ENCODE measurements around the gene SH3BP5L. TPM values are rescaled to one million over a fixed set of nuclear protein-coding genes. Genes with fewer than 3 reads are reported as not detected.
"Not testable (repeated sequence)": the region's sequence is repeated elsewhere in the genome, so short reads cannot be mapped to it uniquely, and the experiment has no call there.

Gene SH3BP5L
- total RNA-seq, 1 experiment from 2014 or later = 15.8 TPM

GRCh38 chr1:248793592-248793991, 32.1 kb downstream of the SH3BP5L start:
- Histone ChIP-seq H3K4me3 (no peak overlapping the region), H3K36me3 (no peaks in the 10 kb centered on the region), H3K27me3 (no peaks in the 10 kb centered on the region), H3K27ac (no peak overlapping the region), H3K9me3 (replicated peaks) (no peaks in the 10 kb centered on the region), H3K4me1 (no peaks in the 10 kb centered on the region)
- DNase-seq = no peak

- DNase-seq = no peak
- H3K4me1 ChIP-seq = no peaks in the 10 kb centered on the region
- no peaks in the 10 kb centered on the region for H3K27me3 ChIP-seq
- H3K27ac ChIP-seq = no peak overlapping the region
- H3K9me3 ChIP-seq (replicated peaks) = no peaks in the 10 kb centered on the region
- H3K36me3 ChIP-seq = no peaks in the 10 kb centered on the region
- no peak overlapping the region for H3K4me3 ChIP-seq
Observed at GRCh38 chr1:248792342-248792741, 33.4 kb downstream of the SH3BP5L start.

- DNase-seq = no peak
- H3K4me3 ChIP-seq = no peak overlapping the region
- no peaks in the 10 kb centered on the region for H3K27me3 ChIP-seq
- H3K36me3 ChIP-seq = no peaks in the 10 kb centered on the region
- no peaks in the 10 kb centered on the region for H3K9me3 ChIP-seq (replicated peaks)
- H3K4me1 ChIP-seq = no peaks in the 10 kb centered on the region
- H3K27ac ChIP-seq = no peak overlapping the region
Observed at GRCh38 chr1:248791010-248791409, 34.7 kb downstream of the SH3BP5L start.

GRCh38 chr1:248790456-248790855, 35.3 kb downstream of the SH3BP5L start:
- Histone ChIP-seq H3K4me3 (no peak overlapping the region), H3K27me3 (no peaks in the 10 kb centered on the region), H3K27ac (no peak overlapping the region), H3K36me3 (no peaks in the 10 kb centered on the region), H3K9me3 (replicated peaks) (no peaks in the 10 kb centered on the region), H3K4me1 (no peaks in the 10 kb centered on the region)
- DNase-seq = no peak

GRCh38 chr1:248789337-248789736, 36.4 kb downstream of the SH3BP5L start:
- H3K27me3 ChIP-seq; H3K4me1 ChIP-seq; H3K9me3 ChIP-seq (replicated peaks); H3K27ac ChIP-seq; DNase-seq; H3K4me3 ChIP-seq; H3K36me3 ChIP-seq: not testable (repeated sequence)

GRCh38 chr1:248788327-248788726, 37.4 kb downstream of the SH3BP5L start:
- Histone ChIP-seq H3K27ac (no peak overlapping the region), H3K36me3 (no peaks in the 10 kb centered on the region), H3K4me3 (no peak overlapping the region), H3K27me3 (no peaks in the 10 kb centered on the region), H3K9me3 (replicated peaks) (no peaks in the 10 kb centered on the region), H3K4me1 (no peaks in the 10 kb centered on the region)
- no peak for DNase-seq

- no peak overlapping the region for H3K4me3 ChIP-seq
- no peak for DNase-seq
- H3K4me1 ChIP-seq = no peaks in the 10 kb centered on the region
- no peaks in the 10 kb centered on the region for H3K9me3 ChIP-seq (replicated peaks)
- H3K36me3 ChIP-seq = no peaks in the 10 kb centered on the region
- no peaks in the 10 kb centered on the region for H3K27me3 ChIP-seq
- no peak overlapping the region for H3K27ac ChIP-seq
Observed at GRCh38 chr1:248787430-248787829, 38.3 kb downstream of the SH3BP5L start.

GRCh38 chr1:248786156-248786555, 39.6 kb downstream of the SH3BP5L start:
- DNase-seq = peak; percentile 16 to 21
- Histone ChIP-seq H3K9me3 (replicated peaks) (no peaks in the 10 kb centered on the region), H3K36me3 (no peaks in the 10 kb centered on the region), H3K4me3 (no peak overlapping the region), H3K27ac (no peak overlapping the region), H3K27me3 (no peaks in the 10 kb centered on the region), H3K4me1 (no peaks in the 10 kb centered on the region)

- no peak for DNase-seq
- Histone ChIP-seq H3K27me3 (no peaks in the 10 kb centered on the region), H3K27ac (no peak overlapping the region), H3K4me3 (no peak overlapping the region), H3K4me1 (no peaks in the 10 kb centered on the region), H3K36me3 (no peaks in the 10 kb centered on the region), H3K9me3 (replicated peaks) (no peaks in the 10 kb centered on the region)
Observed at GRCh38 chr1:248783367-248783766, 42.3 kb downstream of the SH3BP5L start.

- Histone ChIP-seq H3K4me1 (no peaks in the 10 kb centered on the region), H3K9me3 (replicated peaks) (no peaks in the 10 kb centered on the region)
Observed at GRCh38 chr1:248782416-248783141, 43.1 kb downstream of the SH3BP5L start.

GRCh38 chr1:248779350-248779749, 46.4 kb downstream of the SH3BP5L start:
- Histone ChIP-seq H3K4me3 (no peak overlapping the region), H3K27me3 (no peaks in the 10 kb centered on the region), H3K36me3 (no peaks in the 10 kb centered on the region), H3K9me3 (replicated peaks) (no peaks in the 10 kb centered on the region), H3K27ac (no peak overlapping the region), H3K4me1 (no peaks in the 10 kb centered on the region)
- no peak for DNase-seq

More at GRCh38 chr1:248782416-248783141, 43.1 kb downstream of the SH3BP5L start:
- Histone ChIP-seq H3K27ac (no peak overlapping the region), H3K27me3 (no peaks in the 10 kb centered on the region), H3K4me3 (no peak overlapping the region), H3K36me3 (no peaks in the 10 kb centered on the region)
- no peak for DNase-seq

- Histone ChIP-seq H3K4me1 (no peaks in the 10 kb centered on the region), H3K4me3 (no peak overlapping the region), H3K36me3 (no peaks in the 10 kb centered on the region), H3K9me3 (replicated peaks) (no peaks in the 10 kb centered on the region), H3K27me3 (no peaks in the 10 kb centered on the region), H3K27ac (no peak overlapping the region)
- no peak for DNase-seq
Observed at GRCh38 chr1:248778906-248779305, 46.8 kb downstream of the SH3BP5L start.

- no peaks in the 10 kb centered on the region for H3K4me1 ChIP-seq
- H3K36me3 ChIP-seq = no peaks in the 10 kb centered on the region
- H3K4me3 ChIP-seq = no peak overlapping the region
- H3K27me3 ChIP-seq = no peaks in the 10 kb centered on the region
- H3K27ac ChIP-seq = no peak overlapping the region
- H3K9me3 ChIP-seq (replicated peaks) = no peaks in the 10 kb centered on the region
- DNase-seq = no peak
Observed at GRCh38 chr1:248776991-248777390, 48.7 kb downstream of the SH3BP5L start.

- H3K4me1 ChIP-seq = no peaks in the 10 kb centered on the region
- no peak overlapping the region for H3K4me3 ChIP-seq
- no peaks in the 10 kb centered on the region for H3K9me3 ChIP-seq (replicated peaks)
Observed at GRCh38 chr1:248775441-248775840, 50.3 kb downstream of the SH3BP5L start.

More at GRCh38 chr1:248775441-248775840, 50.3 kb downstream of the SH3BP5L start:
- no peak for DNase-seq
- H3K27me3 ChIP-seq = no peaks in the 10 kb centered on the region
- no peak overlapping the region for H3K27ac ChIP-seq
- no peaks in the 10 kb centered on the region for H3K36me3 ChIP-seq

Data from SJCRH30 (cell line).